Effector memory CD4-positive, alpha-beta T cell (primary cell): ENCODE data around the gene DR1.

Experiments
- DNase-seq, 3 donors: peaks; one replicate each; pipeline ENCODE4 v3.0.0-alpha.2; 2020
- H3K27ac ChIP-seq: 2 replicates; pipeline ENCODE4 v1.7.0; 2013; ENCODE audit warnings: mild to moderate bottlenecking, low read length, moderate library complexity; ENCODE audit not compliant: insufficient read depth, poor library complexity, severe bottlenecking
- H3K27me3 ChIP-seq: replicated peaks from 2 replicates; pipeline ENCODE4 v1.7.0; 2013; ENCODE audit warnings: mild to moderate bottlenecking, low read length; ENCODE audit not compliant: insufficient read depth, control insufficient read depth, poor library complexity, severe bottlenecking
- H3K36me3 ChIP-seq: 2 replicates; pipeline ENCODE4 v1.7.0; 2013; ENCODE audit warnings: mild to moderate bottlenecking, low read length, moderate library complexity; ENCODE audit not compliant: control insufficient read depth, insufficient read depth
- H3K4me1 ChIP-seq: 2 replicates; pipeline ENCODE4 v1.7.0; 2013; ENCODE audit warnings: low read length, mild to moderate bottlenecking; ENCODE audit not compliant: control insufficient read depth, insufficient read depth, poor library complexity, severe bottlenecking
- H3K4me3 ChIP-seq: 2 replicates; pipeline ENCODE4 v1.7.0; 2013; ENCODE audit warnings: low read length, low read depth, mild to moderate bottlenecking; ENCODE audit not compliant: insufficient read depth, poor library complexity, severe bottlenecking
- H3K9me3 ChIP-seq: 2 replicates; pipeline ENCODE4 v1.7.0; 2013; ENCODE audit warnings: mild to moderate bottlenecking, low read length, moderate library complexity; ENCODE audit not compliant: control insufficient read depth

Gene DR1

GRCh38 chr1:93416183-93416582 lies 70.5 kb downstream of the DR1 start:
- Histone ChIP-seq H3K4me1 (no peaks in the 10 kb centered on the region), H3K27me3 (no peaks in the 10 kb centered on the region), H3K27ac (no peak overlapping the region), H3K4me3 (no peak overlapping the region), H3K9me3 (no peaks in the 10 kb centered on the region), H3K36me3 (no peaks in the 10 kb centered on the region)
- DNase-seq: no peak
